Activated T-helper 17 cell treated with anti-CD3 and anti-CD28 coated beads, Interleukin-2, amount 50 U/mL, for 72 hours (primary cell): Measurements from ENCODE around the gene PLEKHJ1. TPM values are rescaled to one million over a fixed set of nuclear protein-coding genes. Genes with fewer than 3 reads are reported as not detected.
A peak's percentile ranks its signal among the peaks of the same experiment; 100 is the strongest.
"Not testable (repeated sequence)": the region's sequence is repeated elsewhere in the genome, so short reads cannot be mapped to it uniquely, and the experiment has no call there.

ENCODE experiments used
- ATAC-seq: fragments of 150-1000 bp; cut with Tn5 transposase; replicated peaks from 2 replicates; pipeline ENCODE4 v1.10.0; 2021; ENCODE audit warnings: mild to moderate bottlenecking, moderate library complexity
- H3K27ac Mint-ChIP-seq: one replicate; pipeline ENCODE4 v1.8.0; 2022; ENCODE audit warnings: mixed read lengths
- H3K27me3 Mint-ChIP-seq: one replicate; pipeline ENCODE4 v1.8.0; 2022; ENCODE audit warnings: mixed read lengths
- H3K36me3 Mint-ChIP-seq: one replicate; pipeline ENCODE4 v1.8.0; 2022; ENCODE audit warnings: low read depth, mild to moderate bottlenecking, mixed read lengths
- H3K4me1 Mint-ChIP-seq: one replicate; pipeline ENCODE4 v1.8.0; 2022; ENCODE audit warnings: mixed read lengths
- H3K4me3 Mint-ChIP-seq: one replicate; pipeline ENCODE4 v1.8.0; 2022; ENCODE audit warnings: mild to moderate bottlenecking, mixed read lengths
- H3K9me3 Mint-ChIP-seq: one replicate; pipeline ENCODE4 v1.8.0; 2022; ENCODE audit warnings: mixed read lengths
- total RNA-seq, 2 donors: library from RNA; stranded (reverse); gene quantifications; one replicate each; pipeline ENCODE4 v1.2.3, GENCODE V29; 2022

The PLEKHJ1 gene, protein sequence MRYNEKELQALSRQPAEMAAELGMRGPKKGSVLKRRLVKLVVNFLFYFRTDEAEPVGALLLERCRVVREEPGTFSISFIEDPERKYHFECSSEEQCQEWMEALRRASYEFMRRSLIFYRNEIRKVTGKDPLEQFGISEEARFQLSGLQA
- total RNA-seq = 10 to 100 TPM; 45.8 to 74.8 TPM

DNA sequence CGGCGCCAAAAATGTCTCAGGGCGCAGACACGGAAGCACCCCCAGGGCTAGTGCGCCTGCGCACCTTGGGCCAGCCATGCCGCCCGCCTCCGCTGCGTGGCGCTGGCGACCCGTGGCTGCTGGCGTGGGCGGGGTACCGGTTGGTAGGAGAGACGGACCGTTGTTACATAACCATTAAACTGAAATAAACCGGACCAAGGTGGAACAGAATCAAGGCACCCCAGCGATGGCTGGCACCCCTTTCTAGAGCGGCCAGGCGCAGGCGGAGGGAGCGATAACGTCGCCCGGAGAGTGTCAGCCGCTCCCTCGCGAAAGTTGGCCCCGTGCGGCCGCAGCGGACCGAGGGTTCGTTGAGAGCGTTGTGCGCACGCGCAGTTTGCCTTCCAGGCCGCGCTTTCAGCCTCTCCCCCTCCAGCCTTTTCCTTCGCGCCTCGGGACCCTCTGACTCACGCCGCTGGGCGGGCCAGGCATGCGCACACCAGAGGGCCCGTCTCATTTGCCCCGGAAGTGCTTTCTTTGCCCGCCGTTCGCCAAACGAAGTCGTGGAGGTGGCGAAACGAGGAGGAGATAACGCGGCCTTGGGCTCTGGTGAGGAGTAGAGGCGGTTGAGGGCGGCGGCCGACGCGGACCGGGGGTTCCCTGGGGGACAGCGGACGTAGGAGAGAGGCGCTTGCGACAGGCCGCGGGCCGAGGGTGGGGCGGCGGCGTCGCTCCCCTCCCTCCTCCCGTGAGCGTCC, at the start of gene PLEKHJ1, which contains the start of gene SF3A2:
TSS of gene PLEKHJ1 (minus strand) at position 16 of the 737 bp plus-strand sequence. CDS start 81 bp downstream, outside the sequence.
TSS of gene SF3A2 (plus strand) at position 511 of the 737 bp plus-strand sequence. CDS start 6,595 bp downstream, outside the sequence.
- peaks cover 73% of the 10 kb centered on the region for H3K36me3 Mint-ChIP-seq
- H3K9me3 Mint-ChIP-seq = no peaks in the 10 kb centered on the region

DNA sequence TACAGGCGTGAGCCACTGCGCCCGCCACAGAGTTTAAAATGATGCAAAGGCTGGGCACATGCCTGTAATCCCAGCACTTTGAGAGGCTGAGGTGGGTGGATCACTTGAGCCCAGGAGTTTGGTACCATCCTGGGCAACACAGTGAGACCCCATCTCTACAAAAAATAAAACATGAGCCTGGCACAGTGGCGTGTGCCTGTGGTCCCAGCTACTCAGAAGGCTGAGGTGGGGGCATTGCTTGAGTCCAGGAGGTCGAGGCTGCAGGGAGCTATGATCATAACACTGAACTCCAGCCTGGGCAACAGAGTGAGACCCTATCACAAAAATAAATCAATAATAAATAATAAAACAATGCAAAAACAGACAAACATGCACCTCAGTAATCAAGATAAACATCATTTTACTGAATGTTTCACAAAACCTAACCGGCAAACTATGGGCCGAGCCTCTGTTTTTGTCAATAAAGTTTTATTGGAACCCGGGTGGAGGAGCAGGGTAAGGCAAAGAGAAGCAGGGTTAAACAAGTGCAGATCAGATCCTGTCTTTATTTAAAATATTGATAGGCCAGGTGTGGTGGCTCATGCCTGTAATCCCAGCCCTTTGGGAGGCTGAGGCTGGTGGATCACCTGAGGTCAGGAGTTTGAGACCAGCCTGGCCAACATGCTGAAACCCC, 47.8 kb upstream of the PLEKHJ1 start:
- no peaks in the 10 kb centered on the region for H3K27me3 Mint-ChIP-seq
- H3K4me3 Mint-ChIP-seq = no peak overlapping the region
- H3K27ac Mint-ChIP-seq = no peak overlapping the region
- no peaks in the 10 kb centered on the region for H3K9me3 Mint-ChIP-seq
- peaks cover 6% of the 10 kb centered on the region for H3K4me1 Mint-ChIP-seq
- no peak for ATAC-seq
- H3K36me3 Mint-ChIP-seq = no peaks in the 10 kb centered on the region

More for the DNA sequence above, at the start of gene PLEKHJ1, which contains the start of gene SF3A2:
- ATAC-seq = peak; percentile 86
- Mint-ChIP-seq H3K4me1 (peaks cover 44% of the 10 kb centered on the region), H3K27ac (peak within 1 kb of the TSS; percentile 98), H3K4me3 (peak within 1 kb of the TSS; percentile 95), H3K27me3 (no peaks in the 10 kb centered on the region)

DNA sequence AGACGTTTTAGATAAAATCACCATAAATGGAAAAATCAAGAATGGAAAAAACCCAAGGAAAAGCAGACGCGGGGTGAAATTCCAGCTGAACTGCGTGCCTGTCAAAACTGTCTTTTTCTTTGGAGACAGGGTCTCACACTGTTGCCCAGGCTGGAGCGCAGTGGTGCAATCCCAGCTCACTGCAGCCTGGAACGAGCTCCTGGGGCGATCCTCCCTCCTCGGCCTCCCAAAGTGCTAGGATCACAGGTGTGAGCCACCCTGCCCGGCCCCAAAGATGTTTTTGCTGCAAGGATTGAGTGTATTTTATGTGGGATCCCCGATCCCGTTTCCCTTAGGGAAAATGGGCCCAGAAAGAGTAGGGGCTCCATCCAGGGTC, 46.7 kb upstream of the PLEKHJ1 start:
- ATAC-seq = no peak
- H3K27ac Mint-ChIP-seq = peak overlapping the region; percentile 50
- no peaks in the 10 kb centered on the region for H3K4me1 Mint-ChIP-seq
- H3K27me3 Mint-ChIP-seq = no peaks in the 10 kb centered on the region
- no peaks in the 10 kb centered on the region for H3K9me3 Mint-ChIP-seq
- peak overlapping the region; percentile 50 for H3K4me3 Mint-ChIP-seq
- no peaks in the 10 kb centered on the region for H3K36me3 Mint-ChIP-seq

DNA sequence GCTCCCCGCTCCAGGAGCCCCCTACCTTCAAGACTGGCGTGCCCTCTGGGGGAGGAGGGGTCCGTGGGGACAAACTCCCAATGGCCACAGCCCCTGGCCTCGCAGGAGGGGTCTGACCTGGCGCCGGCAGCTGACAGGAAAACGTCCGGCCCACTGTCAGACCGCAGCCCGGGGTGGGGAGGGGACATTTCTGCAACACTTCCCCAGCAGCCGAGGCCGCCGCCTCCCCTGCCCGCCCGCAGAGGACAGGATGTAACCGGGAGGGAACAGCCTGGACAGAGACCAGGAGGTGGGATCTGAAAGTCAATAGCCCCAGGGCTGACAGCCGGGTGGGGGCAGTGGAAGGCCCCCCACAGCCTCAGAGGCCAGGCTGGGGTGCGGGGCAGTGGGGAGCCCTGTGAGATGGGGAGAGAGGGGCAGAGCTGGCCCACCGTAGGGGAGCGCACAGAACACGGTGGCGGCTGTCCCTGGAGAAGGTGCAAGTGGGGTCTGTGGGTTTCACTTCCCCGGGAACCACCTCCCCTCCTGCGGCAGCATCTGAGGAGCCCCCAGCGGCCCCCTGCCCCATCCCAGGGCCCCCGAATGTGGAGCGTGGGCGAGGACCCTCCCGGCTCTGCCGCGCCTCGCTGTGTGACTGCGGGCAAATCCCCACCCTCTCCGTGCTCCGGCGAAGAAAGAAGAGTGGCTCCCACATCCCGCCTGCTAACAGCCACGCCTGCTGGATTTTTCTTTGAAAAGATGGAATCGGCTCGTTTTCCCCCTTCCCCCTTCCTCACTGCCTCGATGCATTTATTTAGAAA, 46.1 kb upstream of the PLEKHJ1 start, which contains the start of gene PEAK3:
TSS of gene PEAK3 (minus strand) at position 114 of the 800 bp plus-strand sequence. CDS start 1,244 bp downstream, outside the sequence.
- peak within 1 kb of the TSS; percentile 50 for H3K4me3 Mint-ChIP-seq
- no peaks in the 10 kb centered on the region for H3K9me3 Mint-ChIP-seq
- H3K36me3 Mint-ChIP-seq = no peaks in the 10 kb centered on the region
- peak; percentile 64 for ATAC-seq
- no peaks in the 10 kb centered on the region for H3K27me3 Mint-ChIP-seq
- H3K4me1 Mint-ChIP-seq = no peaks in the 10 kb centered on the region
- H3K27ac Mint-ChIP-seq = peak within 1 kb of the TSS; percentile 50

DNA sequence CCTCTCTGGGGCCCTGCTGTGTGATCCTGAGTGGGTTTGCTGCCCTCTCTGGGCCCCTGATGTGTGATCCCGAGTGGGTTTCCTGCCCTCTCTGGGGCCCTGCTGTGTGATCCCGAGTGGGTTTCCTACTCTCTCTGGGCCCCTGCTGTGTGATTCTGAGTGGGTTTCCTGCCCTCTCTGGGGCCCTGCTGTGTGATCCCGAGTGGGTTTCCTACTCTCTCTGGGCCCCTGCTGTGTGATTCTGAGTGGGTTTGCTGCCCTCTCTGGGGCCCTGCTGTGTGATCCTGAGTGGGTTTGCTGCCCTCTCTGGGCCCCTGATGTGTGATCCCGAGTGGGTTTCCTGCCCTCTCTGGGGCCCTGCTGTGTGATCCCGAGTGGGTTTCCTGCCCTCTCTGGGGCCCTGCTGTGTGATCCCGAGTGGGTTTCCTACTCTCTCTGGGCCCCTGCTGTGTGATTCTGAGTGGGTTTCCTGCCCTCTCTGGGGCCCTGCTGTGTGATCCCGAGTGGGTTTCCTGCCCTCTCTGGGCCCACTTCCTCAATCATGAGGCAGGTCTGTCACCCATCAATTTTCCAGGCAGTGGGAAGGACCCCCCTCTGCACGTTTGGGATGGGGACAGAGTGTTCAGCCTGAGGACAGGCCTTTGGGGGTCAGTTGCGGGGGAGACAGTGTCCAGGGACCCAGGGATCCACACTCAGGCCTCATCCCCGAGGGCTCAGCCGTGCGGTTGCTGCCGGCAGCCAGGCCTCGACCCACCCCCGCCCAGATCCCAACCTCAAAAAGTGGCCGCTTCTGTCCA, 45.3 kb upstream of the PLEKHJ1 start:
- H3K27me3 Mint-ChIP-seq, ATAC-seq, H3K36me3 Mint-ChIP-seq, H3K9me3 Mint-ChIP-seq, H3K27ac Mint-ChIP-seq, H3K4me1 Mint-ChIP-seq: not testable (repeated sequence)
- H3K4me3 Mint-ChIP-seq = peak overlapping the region; percentile 50

DNA sequence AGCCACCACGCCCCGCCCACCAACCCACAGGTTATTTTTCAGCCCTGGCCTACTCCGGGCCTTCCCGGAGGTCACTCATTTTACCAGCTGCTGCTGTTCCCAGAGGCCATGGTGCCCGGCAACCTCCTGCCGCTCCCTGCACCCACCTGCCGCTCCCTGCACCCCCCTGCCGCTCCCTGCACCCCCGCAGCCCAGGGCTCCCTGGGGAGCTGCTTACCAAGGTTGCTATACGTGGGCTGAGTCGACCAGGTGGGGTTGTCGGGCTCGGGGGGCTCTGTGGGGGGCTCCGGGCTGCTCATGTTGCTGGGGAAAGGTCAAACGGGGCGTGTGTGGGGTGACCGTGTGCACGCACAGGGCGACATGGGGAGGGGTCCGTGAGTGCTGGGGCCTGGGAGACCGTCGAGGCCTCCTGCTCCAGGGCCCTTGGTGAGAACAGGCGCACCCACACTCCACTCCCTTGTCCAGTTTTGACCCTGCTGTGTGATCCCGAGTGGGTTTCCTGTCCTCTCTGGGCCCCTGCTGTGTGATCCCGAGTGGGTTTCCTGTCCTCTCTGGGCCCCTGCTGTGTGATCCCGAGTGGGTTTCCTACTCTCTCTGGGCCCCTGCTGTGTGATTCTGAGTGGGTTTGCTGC, 44.6 kb upstream of the PLEKHJ1 start:
- Mint-ChIP-seq H3K4me1 (no peaks in the 10 kb centered on the region), H3K4me3 (no peak overlapping the region), H3K9me3 (no peaks in the 10 kb centered on the region), H3K27me3 (no peaks in the 10 kb centered on the region), H3K27ac (no peak overlapping the region), H3K36me3 (no peaks in the 10 kb centered on the region)
- no peak for ATAC-seq

DNA sequence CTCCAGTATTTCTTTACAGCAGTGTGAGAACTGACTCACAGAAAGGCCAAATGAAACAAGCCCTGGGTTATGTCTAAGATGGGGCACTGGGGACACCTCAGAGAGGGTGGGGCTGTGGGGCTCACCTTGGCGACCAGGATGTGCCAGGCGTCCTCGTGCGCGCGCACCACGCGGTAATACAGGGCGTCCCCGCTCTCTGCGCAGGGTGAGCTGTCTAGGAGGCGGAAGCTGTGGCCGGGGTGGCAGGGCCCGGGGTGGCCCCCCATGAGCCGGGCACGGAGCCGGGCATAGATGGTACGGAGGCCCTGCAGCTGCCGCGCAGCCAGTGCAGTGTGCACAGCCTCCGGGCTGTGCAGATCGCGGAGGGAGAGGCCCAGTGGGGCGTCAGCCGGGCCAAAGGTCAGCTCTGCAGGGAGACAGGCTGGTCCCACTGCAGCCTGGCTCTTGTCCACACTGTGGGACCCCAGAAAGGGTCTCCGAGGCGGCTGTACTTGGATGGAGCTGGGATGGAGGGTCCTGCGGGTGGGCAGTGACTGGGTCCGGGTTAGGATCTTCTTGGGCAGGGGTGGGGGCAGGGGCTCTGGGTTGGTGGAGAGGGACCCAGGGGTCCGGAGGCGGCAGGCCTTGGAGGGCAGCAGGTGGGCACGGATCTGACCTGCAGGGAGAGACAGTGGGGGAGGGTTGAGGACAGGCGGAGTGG, 42.5 kb upstream of the PLEKHJ1 start:
- Mint-ChIP-seq H3K27ac (no peak overlapping the region), H3K4me1 (peaks cover 8% of the 10 kb centered on the region), H3K27me3 (no peaks in the 10 kb centered on the region), H3K4me3 (no peak overlapping the region), H3K9me3 (no peaks in the 10 kb centered on the region), H3K36me3 (peaks cover 15% of the 10 kb centered on the region)
- ATAC-seq = no peak

DNA sequence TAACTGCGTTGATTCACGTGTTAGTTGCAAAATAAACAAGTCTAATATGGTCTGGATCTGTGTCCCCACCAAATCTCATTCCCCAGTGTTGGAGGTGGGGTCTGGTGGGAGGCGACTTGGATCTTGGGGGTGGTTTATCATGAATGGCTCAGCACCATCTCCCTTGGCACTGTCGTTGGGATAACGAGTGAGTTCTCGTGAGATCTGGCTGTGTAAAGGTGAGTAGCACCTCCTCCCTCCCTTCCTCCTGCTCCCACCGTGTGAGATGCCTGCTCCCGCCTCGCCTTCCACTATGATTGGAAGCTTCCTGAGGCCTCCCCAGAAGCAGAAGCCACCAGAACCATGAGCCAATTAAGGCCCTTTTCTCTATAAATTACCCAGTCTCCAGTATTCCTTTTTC, 41.0 kb upstream of the PLEKHJ1 start:
- no peak for ATAC-seq
- Mint-ChIP-seq H3K36me3 (peaks cover 30% of the 10 kb centered on the region), H3K4me1 (peaks cover 13% of the 10 kb centered on the region), H3K9me3 (no peaks in the 10 kb centered on the region), H3K4me3 (no peak overlapping the region), H3K27me3 (no peaks in the 10 kb centered on the region), H3K27ac (no peak overlapping the region)

DNA sequence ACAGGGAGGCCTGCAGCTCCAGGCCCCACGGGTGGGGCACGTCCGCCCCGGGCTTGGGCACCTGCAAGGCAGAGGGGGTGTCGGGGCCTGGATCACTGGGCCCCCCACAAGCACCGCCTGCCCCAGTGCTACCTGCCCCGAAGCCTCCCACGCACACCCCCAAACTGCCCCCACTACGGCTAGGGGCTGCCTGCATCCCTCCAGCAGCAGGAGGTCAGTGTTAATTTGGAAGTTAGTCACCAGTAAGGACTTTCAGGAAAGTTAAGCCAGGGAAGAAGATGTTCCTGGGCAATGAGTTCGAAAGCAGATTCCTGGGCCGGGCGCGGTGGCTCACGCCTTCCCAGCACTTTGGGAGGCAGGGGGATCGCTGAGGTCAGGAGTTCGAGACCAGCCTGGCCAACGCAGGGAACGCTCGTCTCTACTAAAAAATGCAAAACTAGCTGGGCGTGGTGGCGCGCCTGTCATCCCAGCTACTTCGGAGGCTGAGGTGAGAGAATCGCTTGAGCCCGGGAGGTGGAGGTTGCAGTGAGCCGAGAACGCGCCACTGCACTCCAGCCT, 40.4 kb upstream of the PLEKHJ1 start:
- H3K4me1 Mint-ChIP-seq = peaks cover 17% of the 10 kb centered on the region
- ATAC-seq = no peak
- no peaks in the 10 kb centered on the region for H3K27me3 Mint-ChIP-seq

DNA sequence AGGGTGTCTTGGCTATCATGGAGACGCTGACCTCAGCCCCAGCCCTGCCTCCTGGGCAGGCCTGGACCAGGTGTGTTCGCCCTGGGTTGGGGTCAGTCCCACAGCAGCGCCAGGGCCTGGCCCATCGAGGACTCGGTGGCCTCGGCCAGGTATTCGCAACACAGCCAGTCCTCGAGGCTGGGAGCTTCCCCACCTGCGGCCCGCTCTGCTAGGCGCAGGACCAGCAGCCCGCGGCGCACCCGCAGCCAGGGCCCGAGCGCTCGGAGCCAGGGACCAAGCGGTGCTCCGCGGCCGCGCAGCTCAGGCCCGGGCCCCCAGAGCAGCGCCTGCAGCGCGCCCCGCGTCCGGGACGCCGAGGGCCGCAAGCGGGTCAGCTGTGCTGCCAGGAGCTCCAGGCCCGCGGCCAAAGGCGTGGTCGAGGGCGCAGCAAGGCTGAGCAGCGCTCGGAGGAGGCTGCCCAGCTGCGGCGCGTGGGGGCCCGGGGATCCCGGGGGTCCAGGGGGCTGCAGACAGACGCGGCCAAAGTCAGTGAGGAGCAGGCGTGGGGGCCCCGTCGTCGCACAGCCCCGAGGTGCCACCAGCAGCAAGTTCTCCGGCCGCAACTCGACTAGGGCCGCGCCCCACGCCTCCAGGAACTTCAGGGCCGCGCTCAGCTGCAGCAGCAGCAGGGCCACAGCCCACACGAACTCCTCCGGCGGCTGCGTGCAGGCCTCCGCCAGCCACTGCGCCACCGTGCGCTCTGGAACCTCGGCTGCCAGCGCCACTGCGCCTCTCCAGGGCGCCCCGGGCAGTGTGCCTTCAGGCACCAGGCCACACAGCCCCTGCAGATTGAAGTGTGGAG, 39.7 kb upstream of the PLEKHJ1 start:
- H3K9me3 Mint-ChIP-seq = no peaks in the 10 kb centered on the region
- ATAC-seq = no peak
- H3K27me3 Mint-ChIP-seq = no peaks in the 10 kb centered on the region
- H3K4me3 Mint-ChIP-seq = no peak overlapping the region
- peaks cover 43% of the 10 kb centered on the region for H3K36me3 Mint-ChIP-seq
- H3K27ac Mint-ChIP-seq = no peak overlapping the region
- peaks cover 18% of the 10 kb centered on the region for H3K4me1 Mint-ChIP-seq

More for the DNA sequence above, 40.4 kb upstream of the PLEKHJ1 start:
- Mint-ChIP-seq H3K27ac (no peak overlapping the region), H3K4me3 (no peak overlapping the region), H3K36me3 (peaks cover 36% of the 10 kb centered on the region), H3K9me3 (no peaks in the 10 kb centered on the region)

DNA sequence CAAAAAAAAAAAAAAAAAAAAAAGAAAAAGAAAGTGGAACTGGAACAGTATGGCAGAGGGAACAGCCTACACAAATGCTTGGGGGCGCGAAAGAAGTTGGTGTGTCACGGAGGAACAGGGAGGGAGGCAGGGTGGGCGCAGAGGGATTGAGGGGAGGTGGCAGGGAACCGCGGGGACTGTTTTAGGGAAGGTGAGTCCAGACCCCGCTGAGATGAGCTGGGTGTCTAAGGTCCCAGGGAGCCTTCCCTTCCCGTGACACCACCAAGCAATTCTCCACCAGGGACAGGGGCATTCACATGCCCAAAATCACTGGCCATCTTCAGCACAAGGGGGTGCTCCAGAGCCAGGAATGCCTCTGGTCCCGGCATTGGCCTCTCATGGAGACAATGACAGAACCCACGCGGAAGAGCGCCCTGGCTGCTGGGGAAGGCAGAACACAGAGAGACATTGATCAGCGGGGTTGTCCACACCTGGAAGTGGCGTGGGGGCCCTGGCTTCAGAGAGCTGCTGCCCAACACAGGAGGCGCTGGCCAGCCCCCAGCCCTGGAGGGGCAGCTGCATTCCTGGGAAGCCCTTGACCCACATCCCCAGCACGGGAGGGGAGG, 38.9 kb upstream of the PLEKHJ1 start:
- ATAC-seq = no peak
- peak overlapping the region; percentile 22 for H3K27ac Mint-ChIP-seq
- peaks cover 50% of the 10 kb centered on the region for H3K36me3 Mint-ChIP-seq
- H3K4me1 Mint-ChIP-seq = peaks cover 18% of the 10 kb centered on the region
- H3K4me3 Mint-ChIP-seq = no peak overlapping the region
- H3K27me3 Mint-ChIP-seq = no peaks in the 10 kb centered on the region
- no peaks in the 10 kb centered on the region for H3K9me3 Mint-ChIP-seq
